Thyroid gland (tissue), 4 donors: ENCODE data around the gene CDC45. TPM values are rescaled to one million over a fixed set of nuclear protein-coding genes. Genes with fewer than 3 reads are reported as not detected.
A peak's percentile ranks its signal among the peaks of the same experiment; 100 is the strongest.

ENCODE experiments used
- DNase-seq, 2 donors: peaks; one replicate each; pipeline ENCODE4 v3.0.0-alpha.2; 2019
- H3K27ac ChIP-seq, 3 donors: fragments of 200-600 bp; sonication (generic); 1 replicate in 2 of 3; 2 replicates in 1 of 3; pipeline ENCODE4 v1.5.1; 2016 to 2019; ENCODE audit warnings: mild to moderate bottlenecking in 1 of 3, moderate library complexity in 1 of 3
- H3K27me3 ChIP-seq: fragments of 200-600 bp; sonication (generic); one replicate; pipeline ENCODE4 v1.5.1; 2019
- H3K36me3 ChIP-seq, 2 donors: fragments of 200-600 bp; sonication (generic); one replicate each; pipeline ENCODE4 v1.5.1; 2016 to 2019
- H3K4me1 ChIP-seq, 2 donors: fragments of 200-600 bp; sonication (generic); one replicate each; pipeline ENCODE4 v1.5.1; 2017 to 2019
- H3K4me3 ChIP-seq, 3 donors: fragments of 200-600 bp; sonication (generic); replicated peaks in 1 of 3; 1 replicate in 2 of 3; 2 replicates in 1 of 3; pipeline ENCODE4 v1.5.1; 2016; ENCODE audit warnings: mild to moderate bottlenecking in 1 of 3
- H3K9me3 ChIP-seq: fragments of 200-600 bp; sonication (generic); one replicate; pipeline ENCODE4 v1.5.1; 2017
- CTCF ChIP-seq, 6 experiments: fragments of 200-600 bp in 3 of 6; fragments of 450-650 bp in 3 of 6; sonication (generic) in 3 of 6; IDR thresholded peaks; one replicate each; pipeline ENCODE4 v1.5.1; 2016 to 2019; ENCODE audit warnings: antibody characterized with exemption in 6 of 6, mild to moderate bottlenecking in 2 of 6, inconsistent platforms in 1 of 6, moderate library complexity in 1 of 6
- POLR2A ChIP-seq, 2 donors: fragments of 450-650 bp; IDR thresholded peaks; one replicate each; pipeline ENCODE4 v1.6.1; 2017; ENCODE audit warnings: antibody characterized with exemption in 2 of 2, mild to moderate bottlenecking in 2 of 2, moderate library complexity in 1 of 2
- WGBS, 2 donors: methylation state at CpG; one replicate each; pipeline ENCODE4 v1.1.5; 2017; 5-methylcytosine and 5-hydroxymethylcytosine counted together
- intact Hi-C: fragments of 100-400 bp; cut with DNase I; formaldehyde crosslinking; loops from one replicate; pipeline ENCODE4 v1.15.1; 2023
- total RNA-seq, 4 donors: library from RNA; depleted of rRNA; stranded (reverse); fragments of >200 nt; gene quantifications; one replicate each; pipeline ENCODE4 v1.2.3, GENCODE V29; 2016

The CDC45 gene
- total RNA-seq, 4 donors from 2014 or later = 0.24 to 1.9 (median 1.7) TPM; not detected in 1

- intact Hi-C loops = loop anchor here (10.0 kb wide), 1 partner anchor 52 kb away; no protein-coding TSS in a partner anchor
Observed at GRCh38 chr22:19446603-19447329, 33.0 kb upstream of the CDC45 start.

GRCh38 chr22:19447330-19448075, 32.2 kb upstream of the CDC45 start, which contains the start of gene C22orf39:
Gene C22orf39 (minus strand): TSS chr22:19447711. CDS start chr22:19447688, 23 bp downstream.
- Histone ChIP-seq H3K36me3 (peaks cover 0 to 13% of the 10 kb centered on the region in 2 donors), H3K27me3 (no peaks in the 10 kb centered on the region), H3K4me1 (peaks cover 22 to 29% of the 10 kb centered on the region in 2 donors), H3K9me3 (no peaks in the 10 kb centered on the region), H3K27ac (peak within 1 kb of the TSS; percentile 89 to 92 (median 91)), H3K4me3 (peak within 1 kb of the TSS; percentile 59 to 91 (median 72))
- TF ChIP-seq CTCF (IDR thresholded peaks at IDR 0.05) = no peak
- peak; percentile 18 to 92 for TF ChIP-seq POLR2A (IDR thresholded peaks at IDR 0.05)
- intact Hi-C loops = loop anchor here (10.0 kb wide), 1 partner anchor 53 kb away; no protein-coding TSS in a partner anchor
- 0 to 1% methylated on average over 22 to 64 of the region's 92 CpGs for WGBS, 2 donors
- DNase-seq = peak; percentile 92 to 93

More at GRCh38 chr22:19446603-19447329, 33.0 kb upstream of the CDC45 start:
- H3K9me3 ChIP-seq = no peaks in the 10 kb centered on the region
- 18 to 22% methylated on average over 22 of the region's 22 CpGs for WGBS, 2 donors
- peaks cover 0 to 9% of the 10 kb centered on the region in 2 donors for H3K36me3 ChIP-seq
- H3K27me3 ChIP-seq = no peaks in the 10 kb centered on the region
- no peak for DNase-seq
- H3K27ac ChIP-seq = peak overlapping the region; percentile 89 to 92 (median 91)
- H3K4me3 ChIP-seq = peak overlapping the region; percentile 59 to 91 (median 72)
- H3K4me1 ChIP-seq = peaks cover 22 to 29% of the 10 kb centered on the region in 2 donors
- TF ChIP-seq POLR2A (IDR thresholded peaks at IDR 0.05) (no peak), CTCF (IDR thresholded peaks at IDR 0.05) (no peak)

- H3K9me3 ChIP-seq = no peaks in the 10 kb centered on the region
- H3K36me3 ChIP-seq = peaks cover 0 to 18% of the 10 kb centered on the region in 2 donors
- TF ChIP-seq CTCF (IDR thresholded peaks at IDR 0.05) (no peak), POLR2A (IDR thresholded peaks at IDR 0.05) (no peak)
- WGBS, 2 donors = 15 to 16% methylated on average over 14 of the region's 14 CpGs
- DNase-seq = peak; percentile 32 to 33
- peak overlapping the region; percentile 89 to 92 (median 91) for H3K27ac ChIP-seq
- peak overlapping the region; percentile 59 to 91 (median 72) for H3K4me3 ChIP-seq
- no peaks in the 10 kb centered on the region for H3K27me3 ChIP-seq
- intact Hi-C loops = loop anchor here (10.0 kb wide), 1 partner anchor 53 kb away; no protein-coding TSS in a partner anchor
- H3K4me1 ChIP-seq = peaks cover 22 to 29% of the 10 kb centered on the region in 2 donors
Observed at GRCh38 chr22:19448076-19448607, 31.6 kb upstream of the CDC45 start.

- H3K4me3 ChIP-seq = no peak overlapping the region
- 60 to 77% methylated on average over 4 of the region's 5 CpGs for WGBS, 2 donors
- no peaks in the 10 kb centered on the region for H3K9me3 ChIP-seq
- H3K27ac ChIP-seq = no peak overlapping the region
- H3K4me1 ChIP-seq = peaks cover 22 to 29% of the 10 kb centered on the region in 2 donors
- no peak for DNase-seq
- no peaks in the 10 kb centered on the region for H3K27me3 ChIP-seq
- TF ChIP-seq POLR2A (IDR thresholded peaks at IDR 0.05) (no peak), CTCF (IDR thresholded peaks at IDR 0.05) (no peak)
- peaks cover 7 to 20% of the 10 kb centered on the region in 2 donors for H3K36me3 ChIP-seq
- intact Hi-C loops = loop anchor here (10.0 kb wide), 1 partner anchor 54 kb away; no protein-coding TSS in a partner anchor
Observed at GRCh38 chr22:19448739-19449421, 30.8 kb upstream of the CDC45 start.
